Bronchus fibroblast of lung (primary cell): ENCODE measurements around the gene MGA. TPM values are rescaled to one million over a fixed set of nuclear protein-coding genes. Genes with fewer than 3 reads are reported as not detected.

Experiments
- total RNA-seq: library from RNA; depleted of rRNA; stranded (reverse); fragments of >200 nt; gene quantifications from 2 replicates; pipeline ENCODE4 v1.2.3, GENCODE V29; 2015

MGA gene
- 7.4 and 7.7 TPM in 2 replicates for total RNA-seq

GRCh38 chr15:41660235-41661077 lies at the start of gene MGA:
MGA (plus strand) TSS chr15:41660405.

GRCh38 chr15:41774062-41774881 lies 114.1 kb downstream of the MGA start, which contains the start of gene MAPKBP1:
MAPKBP1 (plus strand) TSS chr15:41774484; CDS start chr15:41775276, 792 bp downstream.

Other genes with a start within 250 kb of the MGA start
- gene RTF1, start 243.3 kb upstream of the MGA start, total RNA-seq, result 13.4 and 15.5 TPM in 2 replicates
- 12.4 and 15.6 TPM in 2 replicates for gene ITPKA, start 166.5 kb upstream of the MGA start, total RNA-seq
- gene LTK, start 146.6 kb upstream of the MGA start, total RNA-seq, result 0.50 and 0.59 TPM in 2 replicates
- 16.8 TPM in 2 replicates for gene RPAP1, start 116.1 kb upstream of the MGA start, total RNA-seq
- 3.9 and 6.4 TPM in 2 replicates for gene TYRO3, start 101.2 kb upstream of the MGA start, total RNA-seq
- 9.9 and 10.1 TPM in 2 replicates for gene MAPKBP1, start 114.1 kb downstream of the MGA start, total RNA-seq
- 5.9 and 6.6 TPM in 2 replicates for gene JMJD7, start 167.7 kb downstream of the MGA start, total RNA-seq
- gene PLA2G4B, start 178.4 kb downstream of the MGA start, total RNA-seq, result 0.45 and 1.5 TPM in 2 replicates
- under 0.01 TPM in 2 replicates for gene SPTBN5, start 233.6 kb downstream of the MGA start, total RNA-seq